HEK293T (cell line): ENCODE results near the gene ZNF679.
"Not testable (repeated sequence)": the region's sequence is repeated elsewhere in the genome, so short reads cannot be mapped to it uniquely, and the experiment has no call there.

Experiments
- CTBP1 ChIP-seq: fragments of 450-650 bp; IDR thresholded peaks from 2 replicates; pipeline ENCODE4 v1.6.1; 2016; ENCODE audit warnings: borderline replicate concordance
- FOXA1 ChIP-seq: fragments of 450-650 bp; IDR thresholded peaks from 2 replicates; pipeline ENCODE4 v1.6.1; 2016; ENCODE audit warnings: mild to moderate bottlenecking
- FOXK2 ChIP-seq: fragments of 450-650 bp; IDR thresholded peaks from 2 replicates; pipeline ENCODE4 v1.6.1; 2016; ENCODE audit warnings: mild to moderate bottlenecking
- FOXM1 ChIP-seq: fragments of 450-650 bp; IDR thresholded peaks from 2 replicates; pipeline ENCODE4 v1.6.1; 2017; ENCODE audit warnings: mild to moderate bottlenecking, borderline replicate concordance
- PKNOX1 ChIP-seq: fragments of 450-650 bp; IDR thresholded peaks from 2 replicates; pipeline ENCODE4 v1.6.1; 2016
- SP1 ChIP-seq: fragments of 450-650 bp; IDR thresholded peaks from 2 replicates; pipeline ENCODE4 v1.6.1; 2017

- not testable (repeated sequence) for TF ChIP-seq FOXK2, FOXM1, CTBP1, PKNOX1, SP1, FOXA1
Measured at GRCh38 chr7:64228174-64228573, at the start of gene ZNF679.
